DLD1 (cell line): Measurements from ENCODE around the gene C1QBP.
"Not testable (repeated sequence)": the region's sequence is repeated elsewhere in the genome, so short reads cannot be mapped to it uniquely, and the experiment has no call there.

Source experiments
- in situ Hi-C: cut with HindIII; loops from 2 replicates; pipeline ENCODE4 v1.10.0; 2017; ENCODE audit warnings: low sequenced_read_pairs

C1QBP gene

GRCh38 chr17:5434984-5435383 is 4.0 kb downstream of the C1QBP start:
- in situ Hi-C loops, result no loop called here

DNA sequence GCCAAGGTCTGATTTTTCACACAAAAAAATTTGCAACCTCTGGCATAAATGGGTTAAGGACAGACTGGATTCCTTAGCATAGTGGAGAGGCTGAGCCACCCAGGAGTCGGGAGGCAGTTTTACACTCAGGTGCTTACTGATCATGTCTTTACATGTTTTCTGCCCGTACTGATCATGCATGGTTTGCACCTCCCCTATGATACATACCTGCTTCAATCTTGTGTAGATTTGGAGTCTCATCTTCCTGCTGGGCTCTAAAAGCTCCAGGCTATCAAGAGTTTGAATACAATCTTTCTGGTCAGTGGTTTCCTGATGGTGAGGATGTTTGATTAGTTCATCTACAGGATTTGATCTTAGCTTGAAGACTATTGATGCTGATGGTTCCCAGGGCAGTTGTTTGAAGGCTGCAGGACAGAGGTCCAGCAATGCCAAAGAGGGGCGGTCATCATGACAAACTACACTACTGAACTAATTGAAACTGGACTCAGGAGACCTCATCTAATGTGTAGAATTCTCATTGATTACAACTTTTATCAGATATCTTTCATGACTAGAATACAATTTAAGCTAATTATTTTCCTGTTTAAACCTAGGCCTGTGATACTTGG is 6.9 kb downstream of the C1QBP start:
- in situ Hi-C loops, result no loop called here

DNA sequence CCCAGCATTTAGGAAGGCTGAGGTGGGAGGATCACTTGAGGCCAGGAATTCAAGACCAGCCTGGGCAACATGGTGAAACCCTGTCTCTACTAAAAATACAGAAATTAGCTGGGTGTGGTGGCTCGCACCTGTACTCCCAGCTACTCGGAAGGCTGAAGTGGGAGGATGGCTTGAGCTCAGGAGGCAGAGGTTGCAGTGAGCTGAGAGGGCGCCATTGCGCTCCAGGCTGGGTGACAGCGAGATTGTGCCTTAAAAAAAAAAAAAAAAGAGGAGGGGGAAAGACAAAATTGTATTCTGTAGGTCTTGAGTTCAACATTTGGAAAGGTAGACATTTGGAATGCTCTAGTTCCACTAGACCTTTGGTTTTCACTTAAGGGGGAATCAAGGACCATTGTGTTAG is 7.7 kb downstream of the C1QBP start:
- in situ Hi-C loops, result not testable (repeated sequence)

DNA sequence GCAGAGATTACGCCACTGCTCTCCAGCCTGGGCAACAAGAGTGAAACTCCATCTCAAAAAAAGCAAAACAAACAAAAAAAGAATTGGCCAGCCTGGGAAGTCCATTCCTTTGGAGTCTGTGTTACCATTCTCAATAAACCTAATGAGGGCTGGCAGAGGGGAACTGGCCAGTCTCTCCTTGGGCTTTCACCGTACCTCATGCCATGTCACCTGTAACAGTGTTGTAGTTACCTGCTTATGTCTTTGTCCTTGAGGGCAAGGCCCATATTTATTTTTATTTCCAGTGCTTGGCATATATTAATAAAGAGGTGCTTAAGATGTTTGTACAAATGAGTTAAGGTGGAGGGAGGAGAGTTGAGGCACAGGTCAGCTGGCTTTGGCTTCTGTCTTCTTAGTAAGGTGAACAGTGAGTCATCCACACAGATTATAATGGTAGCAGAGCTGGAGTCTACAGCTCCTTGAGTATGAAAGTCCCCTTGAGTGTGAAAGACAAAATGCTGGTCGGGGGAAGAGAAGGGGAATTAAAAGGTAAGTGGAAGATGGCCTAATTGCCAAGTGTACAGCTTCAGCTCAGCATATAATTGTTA is 8.4 kb downstream of the C1QBP start:
- in situ Hi-C loops, result no loop called here

GRCh38 chr17:5429191-5429887 is 9.6 kb downstream of the C1QBP start:
- in situ Hi-C loops, result no loop called here

- in situ Hi-C loops, result no loop called here
Measured at GRCh38 chr17:5425826-5426225, 13.1 kb downstream of the C1QBP start.

DNA sequence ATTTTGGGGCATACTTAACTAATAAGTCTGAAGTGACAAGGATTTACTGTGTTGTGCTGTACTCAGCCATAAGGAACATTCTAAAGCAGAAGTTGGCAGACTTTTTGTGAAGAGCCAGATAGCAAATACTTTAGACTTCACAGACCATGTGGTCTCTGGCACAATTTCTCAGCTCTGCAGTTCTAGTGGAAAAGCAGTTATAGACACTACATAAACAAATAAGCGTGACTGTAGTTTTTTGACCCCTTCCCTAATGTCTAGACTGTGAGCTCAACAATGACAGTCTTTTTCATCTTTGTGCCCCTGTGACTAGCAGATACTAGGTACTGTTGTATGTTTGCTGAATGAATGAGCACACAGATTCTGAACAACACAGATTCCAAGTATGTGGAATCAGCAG is 14.0 kb downstream of the C1QBP start:
- in situ Hi-C loops, result no loop called here

- in situ Hi-C loops, result no loop called here
Measured at GRCh38 chr17:5422505-5422904, 16.4 kb downstream of the C1QBP start.

DNA sequence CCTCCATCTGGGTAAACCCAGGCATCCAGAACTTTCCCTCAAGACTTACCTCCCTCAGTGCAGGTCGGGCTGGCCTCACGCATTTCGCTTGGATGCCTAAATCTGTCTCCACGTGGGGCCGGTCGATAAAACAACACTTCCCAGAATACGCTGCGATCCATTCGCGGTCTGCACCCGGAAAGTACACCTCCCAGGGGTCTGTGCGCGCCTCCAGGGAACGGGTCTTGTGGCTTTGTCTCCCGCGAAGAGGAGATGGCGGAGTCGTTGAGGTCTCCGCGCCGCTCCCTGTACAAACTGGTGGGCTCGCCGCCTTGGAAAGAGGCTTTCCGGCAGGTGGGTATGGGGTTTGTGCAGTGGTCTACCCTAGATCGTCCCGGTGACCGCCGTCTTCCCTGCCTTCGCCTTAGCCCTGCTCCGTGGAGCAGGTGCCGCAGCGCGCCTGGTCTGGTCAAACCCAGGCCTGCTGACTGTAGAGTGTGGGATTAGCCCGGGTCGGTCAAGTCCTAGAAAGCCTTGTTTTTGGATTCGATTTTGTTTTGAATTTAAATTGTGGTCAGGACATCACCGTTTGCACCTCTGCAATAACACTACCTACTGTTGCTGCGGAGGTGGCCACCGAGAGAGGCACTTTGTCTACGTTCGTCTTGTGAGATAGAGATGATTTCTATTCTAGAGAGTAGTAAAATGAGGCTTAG is 18.8 kb downstream of the C1QBP start, which contains the start of gene RPAIN:
Gene RPAIN, plus strand, starts transcription at position 224 of the 695 bp plus-strand sequence. Its CDS starts 29 bp downstream, at position 253.
- in situ Hi-C loops, result no loop called here

- in situ Hi-C loops, result no loop called here
Measured at GRCh38 chr17:5419356-5419958, 19.5 kb downstream of the C1QBP start, which contains the start of gene NUP88. TSS of gene NUP88 (minus strand) at chr17:5419662. CDS start at chr17:5419650, 12 bp downstream.

GRCh38 chr17:5418858-5419355 is 20.0 kb downstream of the C1QBP start:
- in situ Hi-C loops, result no loop called here

DNA sequence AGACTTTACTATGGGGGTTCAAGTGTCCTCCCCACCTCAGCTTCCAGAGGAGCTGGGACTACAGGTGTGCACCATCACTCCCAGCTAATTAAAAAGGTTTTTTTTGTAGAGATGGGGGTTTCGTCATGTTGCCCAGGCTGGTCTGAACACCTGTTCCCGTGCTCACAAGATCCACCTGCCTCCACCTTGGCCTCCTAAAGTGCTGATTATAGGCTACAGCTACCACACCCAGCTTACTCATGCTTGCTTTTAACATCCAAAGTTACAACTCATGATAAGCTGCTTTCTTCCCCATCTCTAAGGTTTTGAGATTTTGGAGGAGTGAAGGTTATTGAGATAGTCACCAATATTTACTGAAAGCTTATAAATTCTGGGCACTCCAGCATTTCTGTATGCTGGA is 22.1 kb downstream of the C1QBP start:
- in situ Hi-C loops, result no loop called here

- in situ Hi-C loops, result no loop called here
Measured at GRCh38 chr17:5413682-5414081, 25.3 kb downstream of the C1QBP start.

GRCh38 chr17:5410594-5411272 is 28.2 kb downstream of the C1QBP start:
- in situ Hi-C loops, result no loop called here

GRCh38 chr17:5408186-5408585 is 30.8 kb downstream of the C1QBP start:
- in situ Hi-C loops, result no loop called here

- in situ Hi-C loops, result no loop called here
Measured at GRCh38 chr17:5405400-5405799, 33.6 kb downstream of the C1QBP start.

DNA sequence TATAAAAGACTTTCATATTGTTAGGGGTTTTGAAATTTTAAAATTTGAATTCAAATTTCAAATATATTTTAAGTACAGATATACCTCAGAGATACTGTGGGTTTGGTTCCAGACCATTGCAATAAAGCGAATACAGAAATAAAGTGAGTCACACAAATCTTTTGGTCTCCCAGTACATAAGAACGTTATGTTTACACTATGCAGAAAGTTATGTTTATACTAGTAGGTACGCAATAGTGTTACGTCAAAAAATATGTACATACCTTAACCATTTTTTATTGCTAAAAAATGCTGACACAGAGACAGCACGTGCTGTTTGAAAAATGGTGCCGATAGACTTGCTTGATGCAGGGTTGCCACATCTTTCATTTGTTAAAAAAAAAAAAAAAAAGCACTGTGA is 39.2 kb downstream of the C1QBP start:
- in situ Hi-C loops, result no loop called here

GRCh38 chr17:5396612-5397011 is 42.3 kb downstream of the C1QBP start:
- in situ Hi-C loops, result no loop called here

DNA sequence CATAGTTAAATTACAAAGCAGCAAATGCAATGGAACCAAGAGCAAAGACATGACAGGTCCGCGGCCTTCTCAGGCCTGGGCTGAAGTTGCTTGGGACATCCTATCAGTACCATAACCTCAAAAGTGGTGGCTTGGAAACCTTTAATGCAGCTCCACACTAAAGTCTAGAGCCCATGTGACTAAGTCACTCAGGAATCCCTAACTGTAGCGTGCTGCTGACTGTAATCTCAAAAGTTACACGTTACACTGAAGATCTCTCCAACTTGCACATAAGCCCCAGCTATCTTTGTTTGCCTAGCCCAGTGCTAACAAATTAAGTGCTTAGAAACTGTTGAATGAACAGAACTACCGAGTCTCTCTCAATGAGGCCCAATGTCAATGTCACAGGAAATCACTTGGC is 47.3 kb downstream of the C1QBP start:
- in situ Hi-C loops, result no loop called here
